Measurements from ENCODE around the gene ARHGAP44.

The ARHGAP44 gene

DNA sequence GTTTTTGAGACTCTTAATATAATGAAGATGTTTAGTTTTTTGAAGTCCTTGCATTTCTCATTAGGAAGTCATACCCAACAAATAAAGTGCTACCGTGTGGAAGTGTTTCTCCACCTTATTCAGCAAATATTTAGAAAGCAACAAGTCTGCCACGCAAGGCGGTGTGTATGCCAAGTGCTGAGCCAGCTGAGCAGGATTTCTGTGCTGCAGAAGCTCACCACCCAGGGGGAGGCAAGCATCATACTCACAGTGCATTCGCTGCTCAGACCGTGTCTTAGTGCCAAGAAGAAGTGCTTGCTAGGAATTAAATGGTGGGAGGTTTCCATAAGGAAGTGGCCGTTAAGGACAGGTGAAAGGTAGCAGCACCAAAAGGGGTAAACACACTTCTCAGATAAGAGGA is 111.2 kb downstream of the ARHGAP44 start:
- no peak overlapping the region for H3K4me3 ChIP-seq (ENCODE audit: low read depth, low read length)
- TF ChIP-seq CTCF (IDR thresholded peaks at IDR 0.05; ENCODE audit: low read depth, low read length, missing control alignments), result no peak
- in situ Hi-C loops (cut with HindIII; ENCODE audit: low sequenced_read_pairs), result no loop called here
- DNase-seq (ENCODE audit: low read depth), result no peak

GRCh38 chr17:12902046-12902445 is 112.7 kb downstream of the ARHGAP44 start:
- DNase-seq (ENCODE audit: low read depth), result no peak
- no peak overlapping the region for H3K4me3 ChIP-seq (ENCODE audit: low read depth, low read length)
- TF ChIP-seq CTCF (IDR thresholded peaks at IDR 0.05; ENCODE audit: low read depth, low read length, missing control alignments), result no peak
- in situ Hi-C loops (cut with HindIII; ENCODE audit: low sequenced_read_pairs), result no loop called here

- H3K4me3 ChIP-seq (ENCODE audit: low read depth, low read length), result no peak overlapping the region
- no peak for TF ChIP-seq CTCF (IDR thresholded peaks at IDR 0.05; ENCODE audit: low read depth, low read length, missing control alignments)
- DNase-seq (ENCODE audit: low read depth), result no peak
- in situ Hi-C loops (cut with HindIII; ENCODE audit: low sequenced_read_pairs), result no loop called here
Measured at GRCh38 chr17:12907477-12907876, 118.2 kb downstream of the ARHGAP44 start.

- no peak for DNase-seq (ENCODE audit: low read depth)
- no peak overlapping the region for H3K4me3 ChIP-seq (ENCODE audit: low read depth, low read length)
- no peak for TF ChIP-seq CTCF (IDR thresholded peaks at IDR 0.05; ENCODE audit: low read depth, low read length, missing control alignments)
- in situ Hi-C loops (cut with HindIII; ENCODE audit: low sequenced_read_pairs), result no loop called here
Measured at GRCh38 chr17:12909046-12909445, 119.7 kb downstream of the ARHGAP44 start.

DNA sequence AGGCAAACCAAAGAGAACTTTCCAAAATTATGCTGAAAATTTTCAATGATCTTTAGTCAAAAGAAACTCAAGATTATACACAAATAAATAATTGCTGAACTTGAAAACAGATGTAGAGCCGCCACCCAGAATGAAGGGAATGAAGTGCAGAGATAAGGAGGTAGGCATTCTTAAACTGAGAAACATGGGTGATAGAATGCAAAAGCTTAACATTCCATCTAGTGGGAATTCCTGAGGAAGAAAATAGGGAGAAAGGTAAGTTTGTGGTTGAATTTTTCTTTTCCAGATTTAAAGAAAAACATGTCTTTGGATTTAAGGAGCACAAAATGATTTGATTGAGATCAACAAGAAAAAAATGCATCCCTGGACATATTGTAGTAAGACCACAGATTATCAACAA is 120.2 kb downstream of the ARHGAP44 start:
- in situ Hi-C loops (cut with HindIII; ENCODE audit: low sequenced_read_pairs), result no loop called here
- no peak for DNase-seq (ENCODE audit: low read depth)
- TF ChIP-seq CTCF (IDR thresholded peaks at IDR 0.05; ENCODE audit: low read depth, low read length, missing control alignments), result no peak
- H3K4me3 ChIP-seq (ENCODE audit: low read depth, low read length), result no peak overlapping the region

- no peak overlapping the region for H3K4me3 ChIP-seq (ENCODE audit: low read depth, low read length)
- in situ Hi-C loops (cut with HindIII; ENCODE audit: low sequenced_read_pairs), result no loop called here
- no peak for DNase-seq (ENCODE audit: low read depth)
- no peak for TF ChIP-seq CTCF (IDR thresholded peaks at IDR 0.05; ENCODE audit: low read depth, low read length, missing control alignments)
Measured at GRCh38 chr17:12911239-12911638, 121.9 kb downstream of the ARHGAP44 start.

GRCh38 chr17:12917399-12917798 is 128.1 kb downstream of the ARHGAP44 start:
- no peak overlapping the region for H3K4me3 ChIP-seq (ENCODE audit: low read depth, low read length)
- in situ Hi-C loops (cut with HindIII; ENCODE audit: low sequenced_read_pairs), result no loop called here
- no peak for TF ChIP-seq CTCF (IDR thresholded peaks at IDR 0.05; ENCODE audit: low read depth, low read length, missing control alignments)
- DNase-seq (ENCODE audit: low read depth), result no peak

Data from astrocyte of the cerebellum (primary cell).